SK-N-SH treated with all-trans-retinoic acid at 6 μM for 48 hours (cell line): ENCODE results near the gene SYNDIG1.

Experiments
- BACH2 ChIP-seq: fragments of 250-450 bp; sonication (Bioruptor Pico); IDR thresholded peaks from 2 replicates; pipeline ENCODE4 v1.9.0; 2021; ENCODE audit warnings: mild to moderate bottlenecking, borderline replicate concordance
- CSDC2 ChIP-seq: fragments of 250-450 bp; sonication (Bioruptor Pico); IDR thresholded peaks from 2 replicates; pipeline ENCODE4 v1.5.0; 2020; ENCODE audit warnings: mild to moderate bottlenecking, moderate library complexity
- ESRRG ChIP-seq: fragments of 250-450 bp; sonication (Bioruptor Pico); IDR thresholded peaks from 2 replicates; pipeline ENCODE4 v1.6.1; 2021; ENCODE audit warnings: mild to moderate bottlenecking
- PATZ1 ChIP-seq: fragments of 250-450 bp; sonication (Bioruptor Pico); IDR thresholded peaks from 2 replicates; pipeline ENCODE4 v1.8.0; 2020; ENCODE audit warnings: mild to moderate bottlenecking, moderate library complexity, borderline replicate concordance
- POU6F1 ChIP-seq: fragments of 250-450 bp; sonication (Bioruptor Pico); IDR thresholded peaks from 2 replicates; pipeline ENCODE4 v1.8.0; 2021; ENCODE audit warnings: low read depth, mild to moderate bottlenecking, moderate library complexity, borderline replicate concordance
- SNAI2 ChIP-seq: fragments of 250-450 bp; sonication (Bioruptor Pico); IDR thresholded peaks from 2 replicates; pipeline ENCODE4 v1.5.0; 2020; ENCODE audit warnings: mild to moderate bottlenecking, moderate library complexity
- TCF4 ChIP-seq: fragments of 250-450 bp; sonication (Bioruptor Pico); IDR thresholded peaks from 2 replicates; pipeline ENCODE4 v1.8.0; 2021; ENCODE audit warnings: mild to moderate bottlenecking, moderate library complexity, borderline replicate concordance
- ZC3H10 ChIP-seq: fragments of 250-450 bp; sonication (Bioruptor Pico); IDR thresholded peaks from 2 replicates; pipeline ENCODE4 v1.5.1; 2021; ENCODE audit warnings: mild to moderate bottlenecking, moderate library complexity
- ZFP3 ChIP-seq: fragments of 250-450 bp; sonication (Bioruptor Pico); IDR thresholded peaks from 2 replicates; pipeline ENCODE4 v1.5.0; 2020; ENCODE audit warnings: mild to moderate bottlenecking, moderate library complexity

DNA sequence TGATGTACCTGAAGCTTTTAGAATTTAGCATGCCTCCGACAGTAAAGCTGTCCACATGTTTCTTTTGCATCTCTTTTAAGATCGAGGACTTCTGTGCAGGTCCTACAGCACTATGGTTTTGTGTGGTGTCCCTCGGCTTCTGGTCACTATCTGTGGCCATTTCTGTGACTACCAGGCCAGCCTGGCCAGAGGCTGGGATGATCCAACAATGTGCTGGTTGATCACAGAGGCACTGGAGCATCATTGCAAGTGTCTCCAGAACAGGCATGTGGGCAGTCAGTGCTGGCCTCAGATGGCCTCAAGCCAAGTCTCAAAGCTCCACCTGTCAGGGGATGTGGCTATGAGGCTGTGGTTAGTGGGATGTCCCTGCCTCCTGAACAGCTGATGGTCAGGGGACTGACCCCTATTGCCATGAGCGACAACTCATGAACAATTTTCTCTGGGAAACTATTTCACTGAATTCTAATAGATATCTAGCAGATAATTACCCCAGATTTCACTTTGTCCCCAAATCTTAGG lies 136.6 kb downstream of the SYNDIG1 start:
- TF ChIP-seq TCF4 (no peak), ZFP3 (no peak), SNAI2 (CRISPR knock-in tag) (no peak), POU6F1 (CRISPR knock-in tag) (no peak), CSDC2 (CRISPR knock-in tag) (no peak), ZC3H10 (CRISPR knock-in tag) (no peak), PATZ1 (no peak), BACH2 (CRISPR knock-in tag) (no peak), ESRRG (CRISPR knock-in tag) (no peak)
